PC-3 (cell line): Measurements from ENCODE around the gene KMT2E. TPM values are rescaled to one million over a fixed set of nuclear protein-coding genes. Genes with fewer than 3 reads are reported as not detected.
A peak's percentile ranks its signal among the peaks of the same experiment; 100 is the strongest.

Source experiments
- ATAC-seq: fragments of 200-7000 bp; cut with Tn5 transposase; 2 replicates; pipeline ENCODE4 v1.9.1; 2020; ENCODE audit warnings: mild to moderate bottlenecking, moderate library complexity
- BruUV-seq: library from RNA; stranded (reverse); fragments of 400-500 nt; replicated peaks from 2 replicates; lab custom pipeline; 2021; lab: Mats Ljungman, UMichigan
- CTCF ChIA-PET: fragments of 300-600 bp; sonication (Branson Sonifier 250); formaldehyde crosslinking; loops from one replicate; lab custom pipeline; 2022; ENCODE audit warnings: antibody characterized with exemption; lab: Charles Lee
- POLR2A ChIA-PET: fragments of 300-600 bp; sonication (Branson Sonifier 250); formaldehyde crosslinking; loops from one replicate; lab custom pipeline; 2022; ENCODE audit warnings: antibody characterized with exemption; ENCODE audit not compliant: unreplicated experiment; lab: Charles Lee
- DNase-seq: peaks from one replicate; pipeline ENCODE4 v3.0.0-alpha.2; 2015
- H2AFZ ChIP-seq: fragments of 300-600 bp; sonication (generic); 2 replicates; pipeline ENCODE4 v1.6.0; 2016; ENCODE audit warnings: antibody characterized with exemption, low read length
- H3F3A ChIP-seq: fragments of 300-600 bp; sonication (generic); one replicate; pipeline ENCODE4 v1.6.0; 2017; ENCODE audit warnings: antibody characterized with exemption, low read length, control low read depth, mild to moderate bottlenecking; ENCODE audit not compliant: unreplicated experiment
- H3K27ac ChIP-seq: fragments of 300-600 bp; sonication (generic); 2 replicates; pipeline ENCODE4 v1.5.1; 2016; ENCODE audit warnings: mild to moderate bottlenecking, low read length
- H3K27me3 ChIP-seq: fragments of 300-600 bp; sonication (generic); 2 replicates; pipeline ENCODE4 v1.6.1; 2016; ENCODE audit warnings: low read length, mixed read lengths
- H3K36me3 ChIP-seq: fragments of 300-600 bp; sonication (generic); 2 replicates; pipeline ENCODE4 v1.6.1; 2016; ENCODE audit warnings: low read depth, mixed run types, low read length, mixed read lengths
- H3K4me1 ChIP-seq: fragments of 300-600 bp; sonication (generic); 2 replicates; pipeline ENCODE4 v1.5.1; 2016; ENCODE audit warnings: low read length; ENCODE audit not compliant: insufficient read depth
- H3K4me2 ChIP-seq: fragments of 300-600 bp; sonication (generic); 2 replicates; pipeline ENCODE4 v1.6.0; 2016; ENCODE audit warnings: low read length
- H3K4me3 ChIP-seq: fragments of 300-600 bp; sonication (generic); 2 replicates; pipeline ENCODE4 v1.5.1; 2016; ENCODE audit warnings: mild to moderate bottlenecking, low read length, mixed read lengths
- H3K79me2 ChIP-seq: fragments of 300-600 bp; sonication (generic); 2 replicates; pipeline ENCODE4 v1.6.1; 2017; ENCODE audit warnings: low read length, mixed read lengths
- H3K9ac ChIP-seq: fragments of 300-600 bp; sonication (generic); 2 replicates; pipeline ENCODE4 v1.6.0; 2016; ENCODE audit warnings: mild to moderate bottlenecking, low read length
- H3K9me2 ChIP-seq: fragments of 300-600 bp; sonication (generic); replicated peaks from 2 replicates; pipeline ENCODE4 v1.6.1; 2016; ENCODE audit warnings: mixed run types, low read length, mixed read lengths
- H3K9me3 ChIP-seq: fragments of 300-600 bp; sonication (generic); 2 replicates; pipeline ENCODE4 v1.6.1; 2016; ENCODE audit warnings: low read length, mixed read lengths
- H4K20me1 ChIP-seq: fragments of 300-600 bp; sonication (generic); 2 replicates; pipeline ENCODE4 v1.6.1; 2016; ENCODE audit warnings: low read length, mixed read lengths
- CTCF ChIP-seq: fragments of 300-600 bp; sonication (generic); conservative IDR thresholded peaks from 2 replicates; pipeline ENCODE4 v1.5.1; 2017; ENCODE audit warnings: antibody characterized with exemption, low read depth, mild to moderate bottlenecking, low read length
- EZH2 ChIP-seq: fragments of 300-600 bp; sonication (generic); IDR thresholded peaks from one replicate; pipeline ENCODE4 v1.6.1; 2017; ENCODE audit warnings: antibody characterized with exemption, mild to moderate bottlenecking, low read length; ENCODE audit not compliant: unreplicated experiment
- EZH2phosphoT487 ChIP-seq: fragments of 300-600 bp; sonication (generic); IDR thresholded peaks from 2 replicates; pipeline ENCODE4 v1.6.1; 2018; ENCODE audit warnings: mild to moderate bottlenecking, antibody characterized with exemption, low read length, borderline replicate concordance
- intact Hi-C: fragments of 100-400 bp; cut with micrococcal nuclease; formaldehyde crosslinking; loops from 2 replicates; pipeline ENCODE4 v1.9.0; 2023
- total RNA-seq: library from RNA; depleted of rRNA; stranded (reverse); fragments of >200 nt; gene quantifications from 2 replicates; pipeline ENCODE4 v1.2.3, GENCODE V29; 2014

The KMT2E gene
- total RNA-seq, 1 experiment from 2014 or later, result 21.8 TPM

DNA sequence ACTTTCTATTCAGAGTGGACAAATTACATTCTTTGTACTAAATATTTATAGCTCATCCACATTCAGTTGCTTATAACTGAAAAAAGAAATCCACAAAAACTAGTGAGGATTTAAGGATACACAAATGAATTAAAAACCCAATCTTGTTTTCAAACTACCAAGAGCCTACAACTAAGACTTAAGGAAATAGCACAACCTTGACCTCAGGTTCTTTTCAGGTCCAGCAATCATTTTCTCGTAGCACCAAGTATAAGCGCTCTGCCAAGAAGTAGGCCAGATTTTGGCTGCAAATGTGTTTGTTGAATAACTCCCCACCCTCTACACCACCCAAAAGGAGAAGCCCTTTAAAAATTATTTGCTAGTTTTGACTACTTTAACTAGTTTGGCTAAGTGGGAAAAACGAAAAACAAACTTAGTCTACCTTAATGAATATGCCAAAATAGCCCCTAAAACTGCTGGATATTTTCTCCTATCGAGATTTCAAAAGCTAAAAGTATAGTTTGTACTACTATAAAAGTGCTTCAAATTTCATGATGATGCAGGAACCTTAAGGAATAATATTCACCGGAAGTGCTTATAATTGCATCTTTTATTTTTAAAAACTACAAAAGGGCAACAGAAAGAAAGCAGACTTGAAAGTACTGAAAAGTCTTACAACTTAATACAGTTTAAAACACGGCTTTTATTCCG lies 2.7 kb upstream of the KMT2E start:
- ChIA-PET CTCF (interaction anchor here (0.6 to 1.8 kb wide), 3 partner anchors 28 to 378 kb away, joined by 4 to 12 read pairs (median 6); partner anchors contain the start of gene SRPK2), POLR2A (interaction anchor here (1.2 kb wide), 1 partner anchor 27 kb away, joined by 3 read pairs; no protein-coding TSS in a partner anchor)
- Histone ChIP-seq H3K79me2 (peaks cover 31% of the 10 kb centered on the region), H3K4me3 (peak overlapping the region; percentile 78), H4K20me1 (peaks cover 45% of the 10 kb centered on the region), H3K9me3 (no peaks in the 10 kb centered on the region), H3K4me1 (peaks cover 27% of the 10 kb centered on the region), H3K27me3 (no peaks in the 10 kb centered on the region), H3K9ac (peak overlapping the region; percentile 99), H3F3A (no peaks in the 10 kb centered on the region), H2AFZ (no peak overlapping the region), H3K4me2 (peak overlapping the region; percentile 95), H3K9me2 (no peaks in the 10 kb centered on the region), H3K27ac (peak overlapping the region; percentile 95), H3K36me3 (no peaks in the 10 kb centered on the region)
- no peak for ATAC-seq
- BruUV-seq, result no TSS peak
- TF ChIP-seq CTCF, result no peak
- no peak for TF ChIP-seq EZH2
- TF ChIP-seq EZH2phosphoT487, result no peak
- intact Hi-C loops, result loop anchor here (2.0 to 5.0 kb wide), 2 partner anchors 26 to 376 kb away; partner anchors contain the start of gene SRPK2
- no peak for DNase-seq

DNA sequence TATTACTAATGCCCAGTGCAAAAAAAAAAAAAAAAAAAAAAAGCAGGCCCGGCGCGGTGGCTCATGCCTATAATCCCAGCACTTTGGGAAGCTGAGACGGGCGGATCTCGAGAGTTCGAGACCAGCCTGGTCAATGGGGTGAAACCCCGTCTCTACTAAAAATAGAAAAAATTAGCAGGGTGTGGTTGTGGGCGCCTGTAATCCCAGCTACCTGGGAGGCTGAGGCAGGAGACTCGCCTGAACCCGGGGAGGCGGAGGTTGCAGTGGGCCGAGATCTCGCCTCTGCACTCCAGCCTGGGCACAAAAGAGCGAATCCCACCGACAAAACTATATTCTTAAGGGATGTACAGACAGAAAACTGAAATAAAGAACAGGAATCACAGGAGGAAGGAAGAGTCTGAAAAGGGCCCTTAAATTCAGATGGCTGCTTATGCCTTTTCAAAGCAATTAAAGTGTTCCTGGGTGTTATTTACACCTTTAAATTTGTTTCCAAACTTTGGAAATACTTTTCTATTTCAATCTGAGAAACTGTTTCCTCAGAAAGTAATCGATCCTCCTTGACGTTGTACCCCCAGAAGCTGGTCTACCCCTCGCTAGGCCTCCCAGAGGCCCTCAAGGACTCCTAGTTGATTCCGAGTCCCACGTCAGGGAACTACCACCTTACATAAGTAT lies 2.0 kb upstream of the KMT2E start:
- Histone ChIP-seq H3K4me3 (peak overlapping the region; percentile 78), H3F3A (no peaks in the 10 kb centered on the region), H3K4me2 (peak overlapping the region; percentile 95), H3K9me2 (no peaks in the 10 kb centered on the region), H4K20me1 (peaks cover 46% of the 10 kb centered on the region), H3K27ac (peak overlapping the region; percentile 95), H3K27me3 (no peaks in the 10 kb centered on the region), H3K79me2 (peaks cover 38% of the 10 kb centered on the region), H3K9ac (peak overlapping the region; percentile 99), H3K36me3 (no peaks in the 10 kb centered on the region), H3K4me1 (peaks cover 25% of the 10 kb centered on the region), H3K9me3 (no peaks in the 10 kb centered on the region), H2AFZ (no peak overlapping the region)
- no peak for DNase-seq
- no peak for TF ChIP-seq CTCF
- TF ChIP-seq EZH2, result no peak
- no peak for TF ChIP-seq EZH2phosphoT487
- no peak for ATAC-seq
- CTCF ChIA-PET, result interaction anchor here (0.6 kb wide), 1 partner anchor 377 kb away, joined by 6 read pairs; the partner anchor contains the start of gene SRPK2
- intact Hi-C loops, result loop anchor here (2.0 to 5.0 kb wide), 2 partner anchors 27 to 375 kb away; partner anchors contain the start of gene SRPK2
- POLR2A ChIA-PET, result no interaction called here
- TSS peak; percentile 31 for BruUV-seq
